Breast epithelium (tissue), 3 donors: ENCODE results near the gene OR52N4.

ENCODE experiments used
- POLR2A ChIP-seq: fragments of 450-650 bp; IDR thresholded peaks from one replicate; pipeline ENCODE4 v1.6.1; 2016; ENCODE audit warnings: antibody characterized with exemption, mild to moderate bottlenecking, moderate library complexity
- TF ChIP-seq, protein P1 (sequence below), 3 donors: fragments of 450-650 bp; IDR thresholded peaks; one replicate each; pipeline ENCODE4 v1.5.1; 2016 to 2017; ENCODE audit warnings: antibody characterized with exemption in 3 of 3, mild to moderate bottlenecking in 3 of 3, moderate library complexity in 3 of 3

DNA sequence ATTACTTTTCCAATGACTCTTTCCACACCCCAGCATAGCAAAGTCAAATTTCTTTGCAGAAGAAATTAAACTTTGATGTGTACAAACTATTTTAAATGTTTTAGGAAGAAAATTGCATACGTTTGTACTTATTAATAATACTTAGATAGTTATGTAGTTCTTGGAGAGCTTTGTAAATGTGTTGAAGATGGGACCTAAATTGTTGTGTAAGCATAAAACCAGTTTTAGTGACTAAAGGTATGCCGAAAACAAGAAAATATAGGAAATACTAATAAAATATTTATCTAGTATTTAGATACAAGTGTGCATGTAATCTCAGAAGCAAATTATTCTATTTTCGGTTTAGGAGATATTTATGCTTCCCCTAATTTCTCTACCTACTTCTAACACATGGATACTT, 4.2 kb upstream of the OR52N4 start:
- no peak for TF ChIP-seq POLR2A
- TF ChIP-seq, protein P1, sequence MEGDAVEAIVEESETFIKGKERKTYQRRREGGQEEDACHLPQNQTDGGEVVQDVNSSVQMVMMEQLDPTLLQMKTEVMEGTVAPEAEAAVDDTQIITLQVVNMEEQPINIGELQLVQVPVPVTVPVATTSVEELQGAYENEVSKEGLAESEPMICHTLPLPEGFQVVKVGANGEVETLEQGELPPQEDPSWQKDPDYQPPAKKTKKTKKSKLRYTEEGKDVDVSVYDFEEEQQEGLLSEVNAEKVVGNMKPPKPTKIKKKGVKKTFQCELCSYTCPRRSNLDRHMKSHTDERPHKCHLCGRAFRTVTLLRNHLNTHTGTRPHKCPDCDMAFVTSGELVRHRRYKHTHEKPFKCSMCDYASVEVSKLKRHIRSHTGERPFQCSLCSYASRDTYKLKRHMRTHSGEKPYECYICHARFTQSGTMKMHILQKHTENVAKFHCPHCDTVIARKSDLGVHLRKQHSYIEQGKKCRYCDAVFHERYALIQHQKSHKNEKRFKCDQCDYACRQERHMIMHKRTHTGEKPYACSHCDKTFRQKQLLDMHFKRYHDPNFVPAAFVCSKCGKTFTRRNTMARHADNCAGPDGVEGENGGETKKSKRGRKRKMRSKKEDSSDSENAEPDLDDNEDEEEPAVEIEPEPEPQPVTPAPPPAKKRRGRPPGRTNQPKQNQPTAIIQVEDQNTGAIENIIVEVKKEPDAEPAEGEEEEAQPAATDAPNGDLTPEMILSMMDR (IDR thresholded peaks at IDR 0.05): no peak
